ENCODE data around the gene CASP7. TPM values are rescaled to one million over a fixed set of nuclear protein-coding genes. Genes with fewer than 3 reads are reported as not detected.

Gene CASP7
- total RNA-seq, 1 experiment from 2014 or later = 40.4 TPM

GRCh38 chr10:113712024-113712423 is 32.3 kb downstream of the CASP7 start:
- no peak for DNase-seq (ENCODE audit: low read depth)

- DNase-seq (ENCODE audit: low read depth) = no peak
Observed at GRCh38 chr10:113712755-113713639, 33.3 kb downstream of the CASP7 start.

- no peak for DNase-seq (ENCODE audit: low read depth)
Observed at GRCh38 chr10:113713640-113713982, 33.9 kb downstream of the CASP7 start.

- DNase-seq (ENCODE audit: low read depth) = no peak
Observed at GRCh38 chr10:113716109-113716910, 36.6 kb downstream of the CASP7 start.

GRCh38 chr10:113718969-113719822 is 39.5 kb downstream of the CASP7 start:
- no peak for DNase-seq (ENCODE audit: low read depth)

GRCh38 chr10:113720386-113720785 is 40.7 kb downstream of the CASP7 start:
- no peak for DNase-seq (ENCODE audit: low read depth)

GRCh38 chr10:113732160-113732881 is 52.6 kb downstream of the CASP7 start:
- no peak for DNase-seq (ENCODE audit: low read depth)

- DNase-seq (ENCODE audit: low read depth) = no peak
Observed at GRCh38 chr10:113732966-113733365, 53.3 kb downstream of the CASP7 start.

- DNase-seq (ENCODE audit: low read depth) = no peak
Observed at GRCh38 chr10:113733635-113734034, 53.9 kb downstream of the CASP7 start.

GRCh38 chr10:113735913-113736312 is 56.2 kb downstream of the CASP7 start:
- peak; percentile 9 for DNase-seq (ENCODE audit: low read depth)

GRCh38 chr10:113736576-113736975 is 56.9 kb downstream of the CASP7 start:
- peak; percentile 19 for DNase-seq (ENCODE audit: low read depth)

GRCh38 chr10:113739031-113739430 is 59.3 kb downstream of the CASP7 start:
- DNase-seq (ENCODE audit: low read depth) = peak; percentile 28

GRCh38 chr10:113739577-113739976 is 59.9 kb downstream of the CASP7 start:
- DNase-seq (ENCODE audit: low read depth) = peak; percentile 19

GRCh38 chr10:113740850-113741249 is 61.1 kb downstream of the CASP7 start:
- no peak for DNase-seq (ENCODE audit: low read depth)

GRCh38 chr10:113742466-113742865 is 62.8 kb downstream of the CASP7 start:
- no peak for DNase-seq (ENCODE audit: low read depth)

GRCh38 chr10:113743594-113743993 is 63.9 kb downstream of the CASP7 start:
- DNase-seq (ENCODE audit: low read depth) = no peak

GRCh38 chr10:113745374-113745773 is 65.7 kb downstream of the CASP7 start:
- no peak for DNase-seq (ENCODE audit: low read depth)

GRCh38 chr10:113746217-113746957 is 66.7 kb downstream of the CASP7 start:
- peak; percentile 79 for DNase-seq (ENCODE audit: low read depth)

- peak; percentile 89 for DNase-seq (ENCODE audit: low read depth)
Observed at GRCh38 chr10:113751181-113751732, 71.5 kb downstream of the CASP7 start, which contains the start of gene PLEKHS1. PLEKHS1 (plus strand) TSS chr10:113751682; CDS start chr10:113755278, 3,596 bp downstream.

GRCh38 chr10:113752553-113752952 is 72.8 kb downstream of the CASP7 start:
- no peak for DNase-seq (ENCODE audit: low read depth)

All from RPMI7951 (cell line).